Cardiac fibroblast (primary cell): ENCODE results near the gene SLC15A1.
"Not testable (repeated sequence)": the region's sequence is repeated elsewhere in the genome, so short reads cannot be mapped to it uniquely, and the experiment has no call there.

Source experiments
- DNase-seq, 2 donors: peaks; one replicate each; pipeline versions ENCODE4 v3.0.0 to v3.0.0-alpha.2; 2010; ENCODE audit warnings: low read depth in 2 of 2
- H3K4me3 ChIP-seq, 2 donors: replicated peaks in 1 of 2; 1 replicate in 1 of 2; 2 replicates in 1 of 2; pipeline ENCODE4 v1.5.1; 2011; ENCODE audit warnings: low read depth in 2 of 2, low read length in 2 of 2, mild to moderate bottlenecking in 2 of 2, moderate library complexity in 1 of 2
- TF ChIP-seq, protein P1 (sequence below): IDR thresholded peaks from one replicate; pipeline ENCODE4 v1.5.1; 2011; ENCODE audit warnings: low read depth, mild to moderate bottlenecking, low read length, inconsistent platforms

Gene SLC15A1

DNA sequence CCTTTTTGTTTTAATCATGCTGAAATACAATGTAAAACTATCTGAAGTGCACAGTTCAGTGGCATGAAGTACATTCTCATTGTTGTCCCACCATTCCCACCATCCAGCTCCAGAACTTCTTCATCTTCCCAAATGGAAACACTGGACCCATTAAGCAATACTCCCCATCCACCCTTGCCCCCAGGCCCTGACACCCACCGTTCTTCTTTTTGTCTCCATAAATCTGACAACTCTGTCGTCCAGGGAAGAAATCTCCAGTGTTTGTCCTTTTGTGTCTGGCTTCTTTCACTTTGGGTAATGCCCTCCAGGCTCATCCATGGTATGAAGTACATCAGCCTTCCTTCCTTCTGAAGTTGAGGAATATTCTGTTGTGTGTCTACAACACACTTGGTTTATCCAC is 2.6 kb upstream of the SLC15A1 start:
- no peak for DNase-seq
- H3K4me3 ChIP-seq, result no peak overlapping the region
- TF ChIP-seq, protein P1, sequence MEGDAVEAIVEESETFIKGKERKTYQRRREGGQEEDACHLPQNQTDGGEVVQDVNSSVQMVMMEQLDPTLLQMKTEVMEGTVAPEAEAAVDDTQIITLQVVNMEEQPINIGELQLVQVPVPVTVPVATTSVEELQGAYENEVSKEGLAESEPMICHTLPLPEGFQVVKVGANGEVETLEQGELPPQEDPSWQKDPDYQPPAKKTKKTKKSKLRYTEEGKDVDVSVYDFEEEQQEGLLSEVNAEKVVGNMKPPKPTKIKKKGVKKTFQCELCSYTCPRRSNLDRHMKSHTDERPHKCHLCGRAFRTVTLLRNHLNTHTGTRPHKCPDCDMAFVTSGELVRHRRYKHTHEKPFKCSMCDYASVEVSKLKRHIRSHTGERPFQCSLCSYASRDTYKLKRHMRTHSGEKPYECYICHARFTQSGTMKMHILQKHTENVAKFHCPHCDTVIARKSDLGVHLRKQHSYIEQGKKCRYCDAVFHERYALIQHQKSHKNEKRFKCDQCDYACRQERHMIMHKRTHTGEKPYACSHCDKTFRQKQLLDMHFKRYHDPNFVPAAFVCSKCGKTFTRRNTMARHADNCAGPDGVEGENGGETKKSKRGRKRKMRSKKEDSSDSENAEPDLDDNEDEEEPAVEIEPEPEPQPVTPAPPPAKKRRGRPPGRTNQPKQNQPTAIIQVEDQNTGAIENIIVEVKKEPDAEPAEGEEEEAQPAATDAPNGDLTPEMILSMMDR, result no peak

DNA sequence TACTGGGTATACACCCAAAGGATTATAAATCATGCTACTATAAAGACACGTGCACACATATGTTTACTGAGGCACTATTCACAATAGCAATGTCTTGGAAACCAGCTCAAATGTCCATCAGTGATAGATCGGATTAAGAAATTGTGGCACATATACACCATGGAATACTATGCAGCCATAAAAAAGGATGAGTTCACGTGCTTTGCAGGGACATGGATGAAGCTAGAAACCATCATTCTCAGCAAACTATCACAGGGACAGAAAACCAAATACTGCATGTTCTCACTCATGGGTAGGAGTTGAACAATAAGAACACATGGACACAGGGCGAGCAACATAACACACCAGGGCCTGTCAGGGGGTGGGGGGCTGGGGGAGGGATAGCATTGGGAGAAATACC is 2.0 kb upstream of the SLC15A1 start:
- not testable (repeated sequence) for DNase-seq, H3K4me3 ChIP-seq

DNA sequence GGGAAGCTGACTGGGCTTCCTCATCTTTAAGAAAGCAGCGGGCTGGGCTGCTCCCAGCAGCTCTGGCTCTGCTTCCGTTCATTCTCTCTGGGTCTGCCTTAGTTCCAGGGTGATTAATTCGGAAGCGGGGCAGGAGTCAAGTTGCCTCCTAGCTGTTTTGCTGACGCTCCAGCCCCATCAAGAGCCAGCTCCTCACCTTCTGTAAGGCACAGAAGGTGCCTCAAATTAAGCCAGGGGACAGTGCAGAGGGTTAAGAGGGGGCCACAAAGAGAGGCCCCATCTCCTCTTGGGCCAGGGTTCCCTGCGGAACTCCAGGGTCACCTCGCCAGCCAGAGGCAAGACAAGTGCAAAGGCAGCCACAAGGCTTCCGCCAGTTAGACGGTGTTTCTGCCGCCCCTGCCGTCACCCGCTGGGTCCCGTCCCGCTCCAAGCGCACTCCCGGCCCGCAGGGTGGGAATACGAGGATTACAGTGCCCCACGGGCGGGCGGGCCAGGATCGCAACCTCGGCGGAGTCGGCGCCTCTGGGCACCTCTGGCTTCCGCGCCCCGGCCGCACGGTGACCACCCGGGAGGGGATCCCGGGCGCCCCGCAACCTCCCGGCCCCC is 508 bp downstream of the SLC15A1 start:
- TF ChIP-seq, protein P1, result no peak
- peak overlapping the region; percentile 28 to 36 for H3K4me3 ChIP-seq
- peak; percentile 38 to 42 for DNase-seq

DNA sequence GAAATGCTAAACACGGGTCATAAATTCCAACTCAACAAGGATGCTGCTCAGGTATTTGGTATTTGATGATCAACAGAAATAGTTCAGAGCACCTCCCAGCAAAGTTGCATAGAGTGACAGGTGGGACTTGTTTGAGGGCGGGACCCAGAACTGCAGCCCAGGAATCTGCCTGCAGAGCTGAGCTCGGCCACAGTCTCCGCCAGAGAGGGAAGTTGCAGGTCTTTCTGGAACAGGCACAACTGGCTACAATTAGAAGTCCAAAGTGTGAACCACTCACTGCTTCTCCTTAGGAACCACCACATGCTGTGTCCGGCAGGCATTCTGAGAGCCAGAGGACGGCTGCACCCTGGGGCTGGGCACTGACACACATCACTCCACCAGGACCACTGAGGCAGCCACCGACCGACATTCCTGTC is 1.1 kb downstream of the SLC15A1 start:
- no peak overlapping the region for H3K4me3 ChIP-seq
- no peak for DNase-seq
- TF ChIP-seq, protein P1, result no peak

DNA sequence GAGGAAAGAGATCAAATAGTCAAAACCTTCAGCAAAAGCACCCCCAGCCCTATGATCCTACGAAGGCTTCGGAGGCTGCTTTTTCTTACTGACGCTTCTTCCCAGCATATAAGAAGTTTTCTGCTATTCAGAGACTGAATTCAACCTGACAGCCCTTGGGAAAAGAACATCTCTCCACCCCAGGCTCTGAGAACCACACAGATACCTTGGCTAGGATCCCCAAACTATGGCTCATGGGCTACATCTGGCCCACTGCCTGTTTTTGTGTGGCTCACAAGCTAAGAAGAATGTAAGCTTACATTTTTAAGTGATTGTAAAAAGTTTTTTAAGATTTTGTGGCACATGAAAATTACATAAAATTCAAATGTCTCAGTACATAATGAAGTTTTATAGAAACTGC is 3.0 kb downstream of the SLC15A1 start:
- DNase-seq, result peak; percentile 59 to 75
- TF ChIP-seq, protein P1, result no peak
- no peak overlapping the region for H3K4me3 ChIP-seq

DNA sequence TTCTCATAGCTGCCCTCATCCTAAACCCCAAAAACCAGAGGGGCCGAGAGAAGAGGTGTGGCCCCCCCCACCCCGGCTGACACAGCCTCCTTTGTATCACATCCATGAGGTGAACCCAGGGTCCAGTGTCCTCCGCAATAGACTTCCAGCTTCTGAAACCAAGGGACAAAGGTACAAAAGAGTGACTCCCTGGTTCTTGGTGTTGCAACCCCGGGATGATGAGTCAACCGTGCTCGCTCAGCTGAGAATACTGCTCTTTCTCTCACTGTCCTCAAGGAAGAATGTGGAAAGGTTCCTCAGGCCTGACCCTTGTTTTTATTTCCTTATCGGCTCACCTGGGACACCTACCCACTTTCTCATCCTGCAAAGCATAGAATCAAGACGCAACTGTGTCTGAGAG is 5.5 kb downstream of the SLC15A1 start:
- no peak overlapping the region for H3K4me3 ChIP-seq
- DNase-seq, result peak in 1 of 2 donors; percentile 55
- TF ChIP-seq, protein P1, result no peak

DNA sequence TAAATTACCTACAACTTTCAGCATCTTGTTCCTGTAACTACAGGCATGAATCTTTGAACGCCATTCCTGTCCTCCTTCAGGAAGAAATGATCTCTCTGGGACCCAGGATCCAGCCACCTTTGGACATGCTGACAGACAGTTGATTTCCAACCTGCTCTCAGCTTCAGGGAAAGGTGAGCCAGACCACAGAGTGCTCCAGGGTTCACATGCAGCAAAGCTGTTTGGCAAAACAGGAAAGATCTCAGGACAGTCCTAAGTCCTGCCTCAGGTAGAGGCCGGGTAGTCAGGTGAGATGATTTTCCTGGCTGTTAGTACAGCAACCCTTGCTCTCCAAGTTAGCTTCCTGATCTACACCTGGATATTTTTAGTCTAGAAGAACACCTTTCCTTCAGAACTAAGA is 9.1 kb downstream of the SLC15A1 start:
- no peak for DNase-seq
- TF ChIP-seq, protein P1, result no peak
- H3K4me3 ChIP-seq, result no peak overlapping the region
